IMR-90 (cell line): ENCODE measurements around the gene SNX5.

Source experiments
- POLR2A ChIP-seq: IDR thresholded peaks from 2 replicates; pipeline ENCODE4 v1.6.1; 2012; ENCODE audit warnings: mild to moderate bottlenecking, low read depth, low read length
- TF ChIP-seq, protein P1 (sequence below): conservative IDR thresholded peaks from 2 replicates; pipeline ENCODE4 v1.5.1; 2012; ENCODE audit warnings: mild to moderate bottlenecking, low read depth, low read length, improper control_type of control experiment

DNA sequence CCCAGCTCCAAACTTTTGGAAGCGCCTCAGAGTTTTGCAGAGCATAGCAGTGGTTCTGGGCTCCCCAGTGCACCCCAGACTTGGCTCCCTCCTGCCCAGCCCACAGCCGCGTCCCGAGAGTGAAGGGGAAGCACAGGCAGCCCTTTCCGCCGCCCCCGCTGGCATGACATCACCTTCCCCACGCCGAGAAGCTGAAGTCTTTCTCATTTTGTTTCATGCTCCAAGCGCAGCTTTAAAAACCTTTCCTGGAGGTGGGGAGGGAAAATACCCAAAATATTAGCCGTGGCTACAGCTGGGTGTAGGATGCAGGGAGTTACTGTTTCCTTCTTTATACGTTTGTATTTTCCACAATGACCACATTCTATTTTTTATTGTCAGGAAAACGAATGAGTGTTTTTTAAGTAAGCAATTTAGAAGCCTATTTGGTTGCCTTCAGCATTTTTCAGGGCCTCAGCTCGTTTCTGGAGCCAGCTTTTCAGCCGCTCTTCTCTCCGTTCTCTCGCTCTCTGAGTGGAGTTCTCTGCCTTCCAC lies 72.9 kb downstream of the SNX5 start:
- TF ChIP-seq, protein P1, sequence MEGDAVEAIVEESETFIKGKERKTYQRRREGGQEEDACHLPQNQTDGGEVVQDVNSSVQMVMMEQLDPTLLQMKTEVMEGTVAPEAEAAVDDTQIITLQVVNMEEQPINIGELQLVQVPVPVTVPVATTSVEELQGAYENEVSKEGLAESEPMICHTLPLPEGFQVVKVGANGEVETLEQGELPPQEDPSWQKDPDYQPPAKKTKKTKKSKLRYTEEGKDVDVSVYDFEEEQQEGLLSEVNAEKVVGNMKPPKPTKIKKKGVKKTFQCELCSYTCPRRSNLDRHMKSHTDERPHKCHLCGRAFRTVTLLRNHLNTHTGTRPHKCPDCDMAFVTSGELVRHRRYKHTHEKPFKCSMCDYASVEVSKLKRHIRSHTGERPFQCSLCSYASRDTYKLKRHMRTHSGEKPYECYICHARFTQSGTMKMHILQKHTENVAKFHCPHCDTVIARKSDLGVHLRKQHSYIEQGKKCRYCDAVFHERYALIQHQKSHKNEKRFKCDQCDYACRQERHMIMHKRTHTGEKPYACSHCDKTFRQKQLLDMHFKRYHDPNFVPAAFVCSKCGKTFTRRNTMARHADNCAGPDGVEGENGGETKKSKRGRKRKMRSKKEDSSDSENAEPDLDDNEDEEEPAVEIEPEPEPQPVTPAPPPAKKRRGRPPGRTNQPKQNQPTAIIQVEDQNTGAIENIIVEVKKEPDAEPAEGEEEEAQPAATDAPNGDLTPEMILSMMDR = no peak
- peak; percentile 38; the same call in 1 of the 2 replicates for TF ChIP-seq POLR2A
